Colonic mucosa (tissue), 4 donors: Measurements from ENCODE around the gene AP3S2. TPM values are rescaled to one million over a fixed set of nuclear protein-coding genes. Genes with fewer than 3 reads are reported as not detected.
A peak's percentile ranks its signal among the peaks of the same experiment; 100 is the strongest.
"Not testable (repeated sequence)": the region's sequence is repeated elsewhere in the genome, so short reads cannot be mapped to it uniquely, and the experiment has no call there.

ENCODE experiments used
- DNase-seq: peaks from one replicate; pipeline ENCODE4 v3.0.0-alpha.2; 2020
- H3K27ac ChIP-seq: fragments of 200-600 bp; one replicate; pipeline ENCODE4 v1.8.0; 2021
- H3K27me3 ChIP-seq: fragments of 200-600 bp; one replicate; pipeline ENCODE4 v1.8.0; 2021
- H3K36me3 ChIP-seq: fragments of 200-600 bp; one replicate; pipeline ENCODE4 v1.8.0; 2021
- H3K4me1 ChIP-seq: fragments of 200-600 bp; one replicate; pipeline ENCODE4 v1.8.0; 2021; ENCODE audit warnings: mild to moderate bottlenecking
- H3K4me3 ChIP-seq: fragments of 200-600 bp; one replicate; pipeline ENCODE4 v1.8.0; 2021
- H3K9ac ChIP-seq, 2 donors: one replicate each; pipeline ENCODE4 v1.7.0; 2013; ENCODE audit warnings: control low read depth in 2 of 2, low read depth in 2 of 2, low read length in 2 of 2
- H3K9me3 ChIP-seq: fragments of 200-600 bp; one replicate; pipeline ENCODE4 v1.8.0; 2021
- CTCF ChIP-seq: fragments of 200-600 bp; IDR thresholded peaks from one replicate; pipeline ENCODE4 v1.8.0; 2022; ENCODE audit warnings: antibody characterized with exemption, mild to moderate bottlenecking
- intact Hi-C: fragments of 100-400 bp; cut with DNase I; formaldehyde crosslinking; loops from one replicate; pipeline ENCODE4 v1.14.1; 2022
- total RNA-seq, 2 donors: library from RNA; stranded (reverse); fragmentation: NEBNext Ultra II Directional in 1 of 2; extraction: Animal tissue kit (Norgen Biotek cat#: 25700) in 1 of 2; gene quantifications; one replicate each; pipeline ENCODE4 v1.2.1, GENCODE V29; 2021
- donor health status: healthy.
- donor health status: DM: no; HTN: no; CAD: no.
- donor health status: DM: no; HTN: no; CAD: no.

AP3S2 gene
- total RNA-seq, 2 donors from 2014 or later: 44.5 to 48.6 TPM

DNA sequence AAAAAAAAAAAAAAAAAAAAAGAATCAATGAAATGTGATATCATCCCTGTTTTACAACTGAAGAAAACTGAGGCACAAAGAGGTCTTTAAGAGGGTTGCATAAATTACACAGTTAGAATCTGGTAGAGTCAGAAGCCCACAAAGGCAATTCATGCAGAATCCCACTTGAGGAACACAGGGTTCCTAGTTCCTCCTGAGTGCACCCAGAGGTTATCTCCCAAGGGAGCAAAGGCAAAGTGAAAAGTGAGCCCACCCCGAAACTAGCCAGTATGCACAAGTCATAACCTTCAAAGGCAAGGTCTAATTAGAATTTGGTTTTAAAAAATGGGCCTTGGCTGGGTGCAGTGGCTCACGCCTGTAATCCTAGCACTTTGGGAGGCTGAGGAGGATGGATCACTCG is 37.8 kb downstream of the AP3S2 start:
- no peak for TF ChIP-seq CTCF
- H3K4me1 ChIP-seq: no peaks in the 10 kb centered on the region
- no peaks in the 10 kb centered on the region for H3K27me3 ChIP-seq
- no peak overlapping the region for H3K9ac ChIP-seq
- no peak for DNase-seq
- no peak overlapping the region for H3K4me3 ChIP-seq
- peak overlapping the region; percentile 87 for H3K27ac ChIP-seq
- intact Hi-C loops: no loop called here
- H3K36me3 ChIP-seq: no peaks in the 10 kb centered on the region
- H3K9me3 ChIP-seq: no peaks in the 10 kb centered on the region

DNA sequence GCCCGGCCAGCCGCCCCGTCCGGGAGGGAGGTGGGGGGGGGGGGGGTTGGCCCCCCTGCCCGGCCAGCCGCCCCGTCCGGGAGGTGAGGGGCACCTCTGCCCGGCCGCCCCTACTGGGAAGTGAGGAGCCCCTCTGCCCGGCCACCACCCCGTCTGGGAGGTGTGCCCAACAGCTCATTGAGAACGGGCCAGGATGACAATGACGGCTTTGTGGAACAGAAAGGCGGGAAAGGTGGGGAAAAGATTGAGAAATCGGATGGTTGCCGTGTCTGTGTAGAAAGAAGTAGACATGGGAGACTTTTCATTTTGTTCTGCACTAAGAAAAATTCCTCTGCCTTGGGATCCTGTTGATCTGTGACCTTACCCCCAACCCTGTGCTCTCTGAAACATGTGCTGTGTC is 38.9 kb downstream of the AP3S2 start:
- H3K4me3 ChIP-seq, H3K9ac ChIP-seq, intact Hi-C loops, H3K4me1 ChIP-seq, H3K36me3 ChIP-seq, DNase-seq, H3K27me3 ChIP-seq, H3K9me3 ChIP-seq, H3K27ac ChIP-seq: not testable (repeated sequence)

GRCh38 chr15:89852342-89852995 is 41.3 kb downstream of the AP3S2 start:
- intact Hi-C loops: no loop called here
- H3K27me3 ChIP-seq: no peaks in the 10 kb centered on the region
- DNase-seq: peak; percentile 61

DNA sequence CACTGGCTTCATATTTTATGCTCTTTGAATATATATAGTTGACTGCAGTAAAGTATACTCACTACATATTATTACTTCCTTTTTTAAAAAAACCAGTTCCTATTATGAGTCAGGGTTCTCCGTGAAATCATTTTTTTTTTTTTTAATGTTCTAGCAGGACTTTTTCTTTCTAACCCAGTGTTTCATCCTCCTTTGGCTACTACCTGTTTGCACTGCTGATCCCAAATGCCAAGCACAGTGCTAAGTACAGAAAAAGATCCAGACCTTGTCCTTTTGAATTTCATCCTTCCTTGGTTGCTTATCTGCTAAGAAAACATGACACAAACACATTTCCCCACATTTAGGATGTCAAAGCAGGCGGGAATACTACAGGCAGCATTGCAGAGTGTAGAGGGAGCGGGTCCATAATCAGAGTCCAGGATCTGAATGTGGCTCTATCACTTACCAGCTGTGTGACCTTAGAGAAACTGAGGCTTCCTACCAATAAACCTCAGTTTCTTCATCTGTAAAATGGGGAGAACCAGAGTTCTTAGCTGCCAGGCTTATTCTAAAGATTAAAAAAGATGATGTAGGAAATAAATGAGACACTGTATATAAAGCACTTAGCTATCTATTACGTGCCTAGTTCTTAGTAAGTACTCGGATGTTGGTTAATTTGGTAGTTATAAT is 42.0 kb downstream of the AP3S2 start:
- H3K4me1 ChIP-seq: no peaks in the 10 kb centered on the region
- H3K36me3 ChIP-seq: no peaks in the 10 kb centered on the region
- no peak for TF ChIP-seq CTCF
- H3K9me3 ChIP-seq: no peaks in the 10 kb centered on the region
- H3K27me3 ChIP-seq: no peaks in the 10 kb centered on the region
- intact Hi-C loops: no loop called here
- peak overlapping the region; percentile 84 for H3K27ac ChIP-seq
- peak overlapping the region in 1 of 2 donors; percentile 23 for H3K9ac ChIP-seq
- H3K4me3 ChIP-seq: no peak overlapping the region
- DNase-seq: no peak

More at GRCh38 chr15:89852342-89852995, 41.3 kb downstream of the AP3S2 start:
- H3K4me1 ChIP-seq: no peaks in the 10 kb centered on the region
- H3K9ac ChIP-seq: peak overlapping the region in 1 of 2 donors; percentile 23
- peak overlapping the region; percentile 84 for H3K27ac ChIP-seq
- no peak overlapping the region for H3K4me3 ChIP-seq
- no peak for TF ChIP-seq CTCF
- H3K36me3 ChIP-seq: no peaks in the 10 kb centered on the region
- no peaks in the 10 kb centered on the region for H3K9me3 ChIP-seq

GRCh38 chr15:89848970-89849292 is 44.9 kb downstream of the AP3S2 start:
- no peak for TF ChIP-seq CTCF
- Histone ChIP-seq H3K4me3 (no peak overlapping the region), H3K9ac (no peak overlapping the region), H3K9me3 (no peaks in the 10 kb centered on the region), H3K27ac (peak overlapping the region; percentile 84), H3K4me1 (no peaks in the 10 kb centered on the region), H3K36me3 (no peaks in the 10 kb centered on the region), H3K27me3 (no peaks in the 10 kb centered on the region)
- intact Hi-C loops: no loop called here
- no peak for DNase-seq

GRCh38 chr15:89847101-89847500 is 46.7 kb downstream of the AP3S2 start:
- Histone ChIP-seq H3K4me1 (no peaks in the 10 kb centered on the region), H3K27ac (no peak overlapping the region), H3K9ac (no peak overlapping the region), H3K4me3 (no peak overlapping the region), H3K27me3 (no peaks in the 10 kb centered on the region), H3K9me3 (no peaks in the 10 kb centered on the region), H3K36me3 (no peaks in the 10 kb centered on the region)
- no peak for DNase-seq
- intact Hi-C loops: no loop called here
- no peak for TF ChIP-seq CTCF
